WTC11 (cell line): ENCODE results near the gene PHLPP1.

ENCODE experiments used
- ATF3 ChIP-seq: sonication (generic); formaldehyde crosslinking; conservative IDR thresholded peaks from 2 replicates; pipeline ENCODE4 v1.8.1; 2022; ENCODE audit warnings: mild to moderate bottlenecking, missing genetic modification reagents
- CREB1 ChIP-seq: sonication (generic); formaldehyde crosslinking; IDR thresholded peaks from 2 replicates; pipeline ENCODE4 v1.8.0; 2023; ENCODE audit warnings: mild to moderate bottlenecking, missing genetic modification reagents
- CTCF ChIP-seq: fragments of 200-600 bp; IDR thresholded peaks from 2 replicates; pipeline ENCODE4 v1.8.0; 2022; ENCODE audit warnings: antibody characterized with exemption
- ESRRA ChIP-seq: sonication (generic); formaldehyde crosslinking; IDR thresholded peaks from 2 replicates; pipeline ENCODE4 v1.8.1; 2022; ENCODE audit warnings: mild to moderate bottlenecking, missing genetic modification reagents, borderline replicate concordance
- ETV6 ChIP-seq: sonication (generic); formaldehyde crosslinking; IDR thresholded peaks from 2 replicates; pipeline ENCODE4 v1.8.1; 2022; ENCODE audit warnings: mild to moderate bottlenecking, missing genetic modification reagents
- GABPB1 ChIP-seq: sonication (generic); formaldehyde crosslinking; IDR thresholded peaks from 2 replicates; pipeline ENCODE4 v1.8.1; 2023; ENCODE audit warnings: mild to moderate bottlenecking, missing genetic modification reagents
- IRF1 ChIP-seq: sonication (generic); formaldehyde crosslinking; IDR thresholded peaks from 2 replicates; pipeline ENCODE4 v1.8.0; 2023; ENCODE audit warnings: missing genetic modification reagents
- MAX ChIP-seq: sonication (generic); formaldehyde crosslinking; IDR thresholded peaks from 2 replicates; pipeline ENCODE4 v1.8.0; 2022; ENCODE audit warnings: mild to moderate bottlenecking, missing genetic modification reagents
- NFYB ChIP-seq: sonication (generic); formaldehyde crosslinking; conservative IDR thresholded peaks from 2 replicates; pipeline ENCODE4 v1.8.0; 2022; ENCODE audit warnings: low read depth, missing genetic modification reagents
- NR1H2 ChIP-seq: sonication (generic); formaldehyde crosslinking; IDR thresholded peaks from 2 replicates; pipeline ENCODE4 v1.9.0; 2021; ENCODE audit warnings: mild to moderate bottlenecking, moderate library complexity, missing genetic modification reagents
- USF1 ChIP-seq: sonication (generic); formaldehyde crosslinking; IDR thresholded peaks from 2 replicates; pipeline ENCODE4 v1.8.0; 2022; ENCODE audit warnings: mild to moderate bottlenecking, missing genetic modification reagents
- ZNF138 ChIP-seq: sonication (generic); formaldehyde crosslinking; conservative IDR thresholded peaks from 2 replicates; pipeline ENCODE4 v1.8.1; 2022; ENCODE audit warnings: mild to moderate bottlenecking, moderate library complexity, missing genetic modification reagents
- ZNF416 ChIP-seq: fragments of 250-450 bp; sonication (Bioruptor Pico); IDR thresholded peaks from 2 replicates; pipeline ENCODE4 v1.9.0; 2021; ENCODE audit warnings: mild to moderate bottlenecking, inconsistent platforms
- ZNF423 ChIP-seq: fragments of 250-450 bp; sonication (Bioruptor Pico); IDR thresholded peaks from 2 replicates; pipeline ENCODE4 v2.1.2; 2022; ENCODE audit warnings: mild to moderate bottlenecking, moderate library complexity

- TF ChIP-seq NFYB (CRISPR knock-in tag) (no peak), CTCF (no peak), NR1H2 (CRISPR knock-in tag) (no peak), GABPB1 (CRISPR knock-in tag) (no peak), USF1 (CRISPR knock-in tag) (no peak), ZNF416 (CRISPR knock-in tag) (no peak), MAX (no peak), CREB1 (CRISPR knock-in tag) (no peak), ATF3 (CRISPR knock-in tag) (no peak), IRF1 (CRISPR knock-in tag) (no peak), ZNF423 (CRISPR knock-in tag) (no peak), ESRRA (CRISPR knock-in tag) (no peak), ETV6 (CRISPR knock-in tag) (no peak), ZNF138 (CRISPR knock-in tag) (no peak)
Measured at GRCh38 chr18:62844850-62845643, 129.7 kb downstream of the PHLPP1 start.
